Subcutaneous adipose tissue (tissue), 4 donors: ENCODE results near the gene RBMX2. TPM values are rescaled to one million over a fixed set of nuclear protein-coding genes. Genes with fewer than 3 reads are reported as not detected.

Source experiments
- CTCF ChIP-seq: fragments of 450-650 bp; IDR thresholded peaks from one replicate; pipeline ENCODE4 v1.5.1; 2016; ENCODE audit warnings: low read depth, mild to moderate bottlenecking, control low read depth, antibody characterized with exemption, moderate library complexity
- total RNA-seq, 4 donors: library from RNA; depleted of rRNA; stranded (reverse); fragments of >200 nt; gene quantifications; one replicate each; pipeline ENCODE4 v1.1.0, GENCODE V29; 2016

The RBMX2 gene, protein sequence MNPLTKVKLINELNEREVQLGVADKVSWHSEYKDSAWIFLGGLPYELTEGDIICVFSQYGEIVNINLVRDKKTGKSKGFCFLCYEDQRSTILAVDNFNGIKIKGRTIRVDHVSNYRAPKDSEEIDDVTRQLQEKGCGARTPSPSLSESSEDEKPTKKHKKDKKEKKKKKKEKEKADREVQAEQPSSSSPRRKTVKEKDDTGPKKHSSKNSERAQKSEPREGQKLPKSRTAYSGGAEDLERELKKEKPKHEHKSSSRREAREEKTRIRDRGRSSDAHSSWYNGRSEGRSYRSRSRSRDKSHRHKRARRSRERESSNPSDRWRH
- 10 to 100 TPM; 10.1 to 17.8 (median 16.4) TPM for total RNA-seq

GRCh38 chrX:130401415-130402207 is at the start of gene RBMX2:
TSS of gene RBMX2 (plus strand) at chrX:130401987. CDS start at chrX:130402033, 46 bp downstream.
- TF ChIP-seq CTCF = no peak

GRCh38 chrX:130376077-130376476 is 25.7 kb upstream of the RBMX2 start:
- no peak for TF ChIP-seq CTCF

GRCh38 chrX:130378024-130378669 is 23.6 kb upstream of the RBMX2 start:
- no peak for TF ChIP-seq CTCF

GRCh38 chrX:130385520-130385919 is 16.3 kb upstream of the RBMX2 start, which contains the start of gene GPR119:
TSS of gene GPR119 (minus strand) at chrX:130385674. CDS start at chrX:130385447, 227 bp downstream.
- no peak for TF ChIP-seq CTCF

DNA sequence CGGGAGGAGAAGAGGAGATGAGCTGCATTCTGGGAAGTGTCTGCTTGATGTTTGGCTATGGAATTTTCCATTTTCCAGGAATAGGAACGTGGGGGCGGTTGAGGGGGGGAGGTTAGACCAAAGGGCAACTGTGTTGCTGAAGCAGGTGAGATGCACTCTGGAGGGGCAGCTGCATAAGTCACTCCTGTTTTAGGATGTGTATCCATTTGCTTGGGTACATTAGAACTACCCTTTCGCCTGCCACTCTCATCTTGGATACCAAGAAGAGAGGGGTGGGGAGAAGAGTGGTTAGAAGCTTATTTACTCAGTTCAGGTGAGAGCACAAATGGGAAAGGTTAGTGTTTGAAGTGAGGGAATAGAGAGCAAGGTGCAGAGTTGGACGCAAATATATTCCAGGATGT is 15.4 kb upstream of the RBMX2 start:
- TF ChIP-seq CTCF = no peak

DNA sequence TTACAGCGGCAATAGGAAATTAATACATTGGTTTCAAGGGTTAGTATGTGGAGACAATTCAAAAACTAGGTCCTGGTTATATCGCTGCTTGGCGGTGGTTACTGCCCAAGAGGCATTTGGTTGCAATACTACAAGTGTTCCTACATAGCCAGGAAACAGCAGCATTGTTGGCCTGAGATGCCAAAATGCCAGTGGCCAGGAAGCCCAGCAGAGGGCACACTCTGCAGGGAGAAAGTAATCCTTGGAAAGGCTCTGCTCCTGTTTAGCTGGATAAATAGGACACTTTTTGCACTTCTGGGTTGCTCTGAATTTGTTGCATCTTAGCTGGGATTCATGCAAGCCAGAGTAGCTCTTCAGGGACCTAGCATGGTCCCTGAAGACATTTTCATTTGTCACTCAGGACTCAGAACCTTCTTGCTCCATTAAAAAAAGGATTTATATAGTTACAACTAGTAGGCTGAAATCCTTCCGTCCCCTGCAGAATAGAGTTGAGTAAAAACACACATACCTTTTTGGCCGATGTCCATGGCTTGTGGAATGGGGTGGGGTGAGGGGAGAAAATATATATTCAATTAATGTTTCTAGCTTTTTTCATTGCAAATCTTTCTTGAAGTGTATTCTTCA is 8.2 kb upstream of the RBMX2 start:
- TF ChIP-seq CTCF = no peak
